NT2/D1 (cell line): ENCODE results near the gene HTR2A.

Experiments
- YY1 ChIP-seq: IDR thresholded peaks from 2 replicates; pipeline ENCODE4 v1.6.1; 2011; ENCODE audit not compliant: insufficient read length, insufficient read depth
- ZNF274 ChIP-seq: IDR thresholded peaks from 2 replicates; pipeline ENCODE4 v1.6.1; 2011; ENCODE audit warnings: mild to moderate bottlenecking, low read depth, low read length

- no peak for TF ChIP-seq ZNF274
- TF ChIP-seq YY1 = no peak
These were observed 80.5 kb downstream of the HTR2A start for GRCh38 chr13:46816371-46816770.
